Immature natural killer cell (primary cell): ENCODE results near the gene DTX3. TPM values are rescaled to one million over a fixed set of nuclear protein-coding genes. Genes with fewer than 3 reads are reported as not detected.
"Not testable (repeated sequence)": the region's sequence is repeated elsewhere in the genome, so short reads cannot be mapped to it uniquely, and the experiment has no call there.

Experiments
- DNase-seq, 3 donors: peaks; one replicate each; pipeline ENCODE4 v3.0.0; 2022; ENCODE audit warnings: mixed read lengths in 1 of 3
- H3K27ac Mint-ChIP-seq, 6 donors: one replicate each; pipeline ENCODE4 v1.8.0; 2020; ENCODE audit warnings: mixed read lengths in 6 of 6, mild to moderate bottlenecking in 5 of 6, inconsistent platforms in 4 of 6, moderate library complexity in 3 of 6
- H3K27me3 Mint-ChIP-seq, 3 donors: one replicate each; pipeline ENCODE4 v1.8.0; 2020 to 2021; ENCODE audit warnings: low read depth in 3 of 3, mild to moderate bottlenecking in 3 of 3, mixed read lengths in 3 of 3, moderate library complexity in 3 of 3, inconsistent platforms in 1 of 3
- H3K36me3 Mint-ChIP-seq, 3 donors: one replicate each; pipeline ENCODE4 v1.8.0; 2020; ENCODE audit warnings: mixed read lengths in 3 of 3, inconsistent platforms in 2 of 3, mild to moderate bottlenecking in 2 of 3
- H3K4me1 Mint-ChIP-seq, 2 donors: one replicate each; pipeline ENCODE4 v1.8.0; 2020; ENCODE audit warnings: inconsistent platforms in 2 of 2, mild to moderate bottlenecking in 2 of 2, mixed read lengths in 2 of 2, moderate library complexity in 1 of 2
- H3K4me3 Mint-ChIP-seq, 5 donors: one replicate each; pipeline ENCODE4 v1.8.0; 2020; ENCODE audit warnings: mild to moderate bottlenecking in 5 of 5, mixed read lengths in 5 of 5, inconsistent platforms in 3 of 5, moderate library complexity in 3 of 5
- H3K9me3 Mint-ChIP-seq, 6 donors: one replicate each; pipeline ENCODE4 v1.8.0; 2020; ENCODE audit warnings: mild to moderate bottlenecking in 6 of 6, mixed read lengths in 6 of 6, inconsistent platforms in 4 of 6, moderate library complexity in 3 of 6
- polyA plus RNA-seq, 3 donors: library from polyadenylated mRNA; unstranded; fragments of 300-500 nt; fragmentation: Illumina TruSeq; gene quantifications; one replicate each; pipeline ENCODE4 v1.2.3, GENCODE V29; 2021

Gene DTX3
- polyA plus RNA-seq, 3 donors from 2014 or later = 8.1 to 20.2 (median 9.5) TPM

GRCh38 chr12:57614178-57614947 lies 9.7 kb downstream of the DTX3 start:
- DNase-seq = no peak
- Mint-ChIP-seq H3K4me1 (peaks cover 12 to 17% of the 10 kb centered on the region in 2 donors), H3K36me3 (no peaks in the 10 kb centered on the region), H3K27ac (no peak overlapping the region), H3K4me3 (no peak overlapping the region), H3K9me3 (no peaks in the 10 kb centered on the region), H3K27me3 (peaks cover 9 to 20% (median 16%) of the 10 kb centered on the region in 3 donors)

DNA sequence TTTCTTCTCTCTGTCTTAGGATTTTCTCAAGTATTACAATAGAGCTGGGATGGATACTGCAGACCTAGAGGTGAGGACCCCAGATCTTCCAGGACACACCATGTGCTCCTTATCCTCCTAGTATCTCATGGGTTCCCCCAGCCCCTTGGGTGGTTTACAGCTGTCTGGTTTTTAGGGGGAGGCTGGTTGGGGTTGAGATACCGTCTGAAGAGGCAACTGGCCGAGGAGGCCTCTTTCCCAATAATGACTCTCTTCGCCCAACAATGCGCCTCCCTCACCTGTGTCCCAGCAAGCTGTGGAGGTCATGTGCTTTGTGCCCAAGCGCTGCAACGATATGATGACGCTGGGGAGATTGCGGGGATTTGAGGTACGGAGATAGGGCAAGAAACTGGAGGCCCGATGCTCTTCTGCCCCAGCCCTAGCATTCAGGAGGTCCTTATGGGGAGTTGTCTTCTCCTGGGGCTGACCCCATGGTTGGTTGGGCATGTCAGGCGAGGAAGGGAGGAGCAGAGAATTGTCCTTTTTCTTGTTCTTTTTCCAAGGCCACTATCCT lies 10.4 kb downstream of the DTX3 start:
- Mint-ChIP-seq H3K27ac (peak overlapping the region in 1 of 6 donors; percentile 22), H3K27me3 (peaks cover 9 to 18% (median 17%) of the 10 kb centered on the region in 3 donors), H3K36me3 (no peaks in the 10 kb centered on the region), H3K9me3 (no peaks in the 10 kb centered on the region), H3K4me3 (no peak overlapping the region), H3K4me1 (peaks cover 15 to 20% of the 10 kb centered on the region in 2 donors)
- DNase-seq = no peak

GRCh38 chr12:57615637-57616036 lies 11.0 kb downstream of the DTX3 start:
- Mint-ChIP-seq H3K4me1 (peaks cover 15 to 21% of the 10 kb centered on the region in 2 donors), H3K4me3 (no peak overlapping the region), H3K9me3 (no peaks in the 10 kb centered on the region), H3K27me3 (peaks cover 12 to 21% (median 19%) of the 10 kb centered on the region in 3 donors), H3K36me3 (no peaks in the 10 kb centered on the region), H3K27ac (no peak overlapping the region)
- DNase-seq = no peak

DNA sequence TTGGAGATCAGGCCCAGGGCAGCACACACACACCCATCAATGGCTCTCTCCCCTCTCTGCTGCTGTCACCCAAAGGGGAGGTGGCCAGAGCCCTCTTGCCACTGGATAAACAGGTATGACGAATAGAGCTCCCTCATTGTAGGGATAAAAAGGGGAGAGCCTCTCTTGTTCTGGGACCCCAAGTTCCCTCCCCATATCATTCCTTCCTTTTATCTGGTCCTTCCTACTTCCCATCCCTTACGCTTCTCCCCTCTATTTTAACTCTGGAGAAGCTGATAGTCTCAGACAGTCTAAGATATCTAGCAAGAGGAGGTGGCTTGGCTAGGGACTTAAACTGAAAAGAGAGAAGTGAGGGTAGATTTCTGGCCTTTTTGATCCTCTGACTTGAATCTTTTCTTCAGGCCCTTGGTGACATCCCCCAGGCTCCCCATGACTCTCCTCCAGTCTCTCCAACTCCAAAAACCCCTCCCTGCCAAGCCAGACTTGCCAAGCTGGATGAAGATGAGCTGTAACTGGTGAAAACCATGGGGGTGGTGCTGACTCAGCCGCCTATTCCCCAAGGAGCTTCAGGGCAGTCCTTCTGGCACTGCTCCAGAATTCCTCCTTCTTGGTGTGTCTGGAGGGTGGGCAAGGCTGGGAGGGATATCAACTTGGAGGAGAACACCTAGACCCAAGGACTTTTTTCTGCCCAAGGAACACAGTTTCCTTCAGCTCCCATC lies 11.9 kb downstream of the DTX3 start:
- H3K4me1 Mint-ChIP-seq = peaks cover 23 to 27% of the 10 kb centered on the region in 2 donors

DNA sequence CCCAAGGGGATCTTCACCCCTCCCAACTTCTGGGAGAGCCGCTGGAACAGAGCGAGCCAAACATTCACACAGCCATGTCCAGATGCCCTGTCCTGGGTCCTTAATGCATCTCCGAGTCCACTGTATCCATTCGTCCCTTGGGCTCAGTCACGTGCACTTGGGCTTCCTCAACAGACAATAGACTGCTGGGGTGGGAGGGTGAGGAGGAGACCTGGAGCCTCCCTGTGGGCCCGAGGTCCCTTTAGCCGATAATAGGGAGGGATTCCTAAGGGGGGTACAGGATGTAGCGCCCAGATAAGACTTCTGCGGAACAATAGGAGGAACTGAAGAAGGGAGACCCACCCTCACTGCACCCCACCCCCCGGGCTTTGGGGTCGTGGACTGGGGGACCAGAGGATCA lies 13.3 kb downstream of the DTX3 start:
- H3K4me3 Mint-ChIP-seq = no peak overlapping the region
- peaks cover 24 to 34% (median 31%) of the 10 kb centered on the region in 3 donors for H3K27me3 Mint-ChIP-seq
- no peak for DNase-seq
- peaks cover 30 to 33% of the 10 kb centered on the region in 2 donors for H3K4me1 Mint-ChIP-seq
- H3K9me3 Mint-ChIP-seq = no peaks in the 10 kb centered on the region
- H3K36me3 Mint-ChIP-seq = no peaks in the 10 kb centered on the region
- H3K27ac Mint-ChIP-seq = no peak overlapping the region

More for the DNA sequence above, 11.9 kb downstream of the DTX3 start:
- DNase-seq = no peak
- Mint-ChIP-seq H3K9me3 (no peaks in the 10 kb centered on the region), H3K4me3 (no peak overlapping the region), H3K36me3 (no peaks in the 10 kb centered on the region), H3K27ac (no peak overlapping the region), H3K27me3 (peaks cover 18 to 26% (median 24%) of the 10 kb centered on the region in 3 donors)

GRCh38 chr12:57618431-57618830 lies 13.8 kb downstream of the DTX3 start:
- not testable (repeated sequence) for H3K4me3 Mint-ChIP-seq, DNase-seq, H3K27ac Mint-ChIP-seq, H3K36me3 Mint-ChIP-seq, H3K9me3 Mint-ChIP-seq
- peaks cover 30 to 33% of the 10 kb centered on the region in 2 donors for H3K4me1 Mint-ChIP-seq
- peaks cover 27 to 34% (median 34%) of the 10 kb centered on the region in 3 donors for H3K27me3 Mint-ChIP-seq

- H3K4me3 Mint-ChIP-seq = peak overlapping the region; percentile 49 to 77 (median 60)
- H3K4me1 Mint-ChIP-seq = peaks cover 30 to 33% of the 10 kb centered on the region in 2 donors
- no peak overlapping the region for H3K27ac Mint-ChIP-seq
- no peaks in the 10 kb centered on the region for H3K9me3 Mint-ChIP-seq
- H3K27me3 Mint-ChIP-seq = peaks cover 28 to 36% (median 34%) of the 10 kb centered on the region in 3 donors
- H3K36me3 Mint-ChIP-seq = peaks cover 0 to under 1% (median 0%) of the 10 kb centered on the region in 3 donors
- DNase-seq = no peak
Observed at GRCh38 chr12:57618966-57619433, 14.4 kb downstream of the DTX3 start.

GRCh38 chr12:57619434-57620244 lies 15.0 kb downstream of the DTX3 start:
- Mint-ChIP-seq H3K9me3 (no peaks in the 10 kb centered on the region), H3K36me3 (peaks cover 0 to 4% (median 0%) of the 10 kb centered on the region in 3 donors), H3K4me1 (peaks cover 30 to 33% of the 10 kb centered on the region in 2 donors), H3K27ac (no peak overlapping the region), H3K27me3 (peaks cover 33 to 42% (median 33%) of the 10 kb centered on the region in 3 donors), H3K4me3 (peak overlapping the region in 4 of 5 donors; percentile 59 to 88 (median 68))
- DNase-seq = no peak

DNA sequence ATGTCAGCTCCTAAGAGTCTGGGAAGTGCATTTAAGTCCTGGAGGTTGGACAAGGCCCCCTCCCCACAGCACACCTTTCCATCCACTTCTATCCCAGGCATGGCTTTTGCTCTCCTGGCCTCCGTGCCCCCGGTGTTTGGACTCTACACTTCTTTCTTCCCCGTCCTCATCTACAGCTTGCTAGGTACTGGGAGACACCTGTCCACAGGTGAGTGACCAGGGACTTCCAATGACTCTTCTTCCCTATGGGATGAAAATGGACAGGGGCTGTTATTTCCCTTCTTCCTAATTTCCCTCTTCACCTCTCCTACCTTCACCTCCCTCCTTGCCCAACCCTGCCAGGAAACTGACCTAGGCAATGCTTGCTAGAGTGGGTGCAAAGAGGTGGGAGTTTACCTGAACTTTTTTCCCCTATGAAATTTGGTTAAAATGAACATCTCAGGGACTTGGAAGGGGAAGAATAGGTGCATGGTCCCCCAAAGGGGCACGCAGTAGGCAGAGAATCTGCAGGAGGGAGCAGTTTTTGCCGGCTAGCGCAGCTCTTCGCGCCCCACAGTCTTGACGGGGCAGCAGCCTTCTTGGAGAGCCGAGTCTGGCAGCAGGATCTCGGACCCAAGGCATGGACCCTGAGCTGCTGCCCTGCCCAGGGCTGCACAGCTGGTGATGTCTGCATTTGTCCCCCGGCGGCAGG lies 15.8 kb downstream of the DTX3 start:
- peaks cover 0 to 4% (median 0%) of the 10 kb centered on the region in 3 donors for H3K36me3 Mint-ChIP-seq
- H3K27ac Mint-ChIP-seq = peak overlapping the region in 2 of 6 donors; percentile 4 to 8
- peaks cover 30 to 33% of the 10 kb centered on the region in 2 donors for H3K4me1 Mint-ChIP-seq
- H3K9me3 Mint-ChIP-seq = no peaks in the 10 kb centered on the region
- peaks cover 33 to 50% (median 37%) of the 10 kb centered on the region in 3 donors for H3K27me3 Mint-ChIP-seq
- H3K4me3 Mint-ChIP-seq = peak overlapping the region; percentile 66 to 88 (median 83)
- DNase-seq = no peak

GRCh38 chr12:57620936-57621496 lies 16.4 kb downstream of the DTX3 start:
- H3K27me3 Mint-ChIP-seq = peaks cover 35 to 52% (median 42%) of the 10 kb centered on the region in 3 donors
- no peaks in the 10 kb centered on the region for H3K9me3 Mint-ChIP-seq
- H3K4me1 Mint-ChIP-seq = peaks cover 30 to 33% of the 10 kb centered on the region in 2 donors

DNA sequence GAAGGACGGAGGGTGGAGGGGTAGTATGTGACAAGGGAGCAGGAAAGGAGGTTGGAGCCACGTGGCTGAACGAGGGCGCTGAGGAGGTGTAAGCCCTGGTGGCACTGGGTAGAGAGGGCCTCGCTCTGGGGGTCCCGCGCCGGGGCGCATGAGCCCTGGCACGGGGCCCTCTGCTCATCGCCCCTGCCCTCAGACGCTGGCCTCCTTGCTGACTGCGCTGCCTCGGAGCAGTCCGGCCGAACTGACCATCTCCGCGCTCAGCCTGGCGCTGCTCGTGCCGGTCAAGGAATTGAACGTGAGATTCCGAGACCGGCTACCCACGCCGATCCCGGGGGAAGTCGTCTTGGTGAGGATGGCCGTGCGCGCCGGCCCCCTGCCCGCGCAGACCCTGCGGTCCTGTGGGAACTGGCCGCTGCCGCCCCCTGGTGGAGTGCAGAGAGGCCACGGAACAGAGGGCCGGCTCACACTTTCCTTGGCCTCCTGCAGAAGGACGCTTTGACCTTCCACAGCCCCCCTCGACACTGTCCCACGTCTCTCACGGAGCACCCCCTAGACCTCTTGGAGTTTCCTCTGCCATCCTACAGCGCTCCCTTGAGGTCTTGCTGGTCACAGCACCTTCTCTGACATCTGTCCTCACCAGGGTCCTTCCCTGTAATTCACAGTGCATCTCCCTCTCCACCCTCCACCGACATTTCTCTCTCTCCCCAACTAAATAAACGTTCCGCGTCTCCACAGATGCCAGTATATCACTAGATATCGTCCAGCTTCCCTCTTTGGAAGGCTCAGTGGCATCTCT lies 17.1 kb downstream of the DTX3 start:
- peaks cover 0 to 4% (median 0%) of the 10 kb centered on the region in 3 donors for H3K36me3 Mint-ChIP-seq
- DNase-seq = peak; percentile 59 to 61 (median 60)
- peak overlapping the region in 2 of 6 donors; percentile 8 to 62 for H3K27ac Mint-ChIP-seq
- H3K27me3 Mint-ChIP-seq = peaks cover 41 to 55% (median 45%) of the 10 kb centered on the region in 3 donors
- peak overlapping the region; percentile 66 to 88 (median 83) for H3K4me3 Mint-ChIP-seq
- no peaks in the 10 kb centered on the region for H3K9me3 Mint-ChIP-seq
- peaks cover 30 to 33% of the 10 kb centered on the region in 2 donors for H3K4me1 Mint-ChIP-seq

More at GRCh38 chr12:57620936-57621496, 16.4 kb downstream of the DTX3 start:
- peak overlapping the region; percentile 66 to 88 (median 83) for H3K4me3 Mint-ChIP-seq
- peak overlapping the region in 1 of 6 donors; percentile 8 for H3K27ac Mint-ChIP-seq
- no peak for DNase-seq
- peaks cover 0 to 4% (median 0%) of the 10 kb centered on the region in 3 donors for H3K36me3 Mint-ChIP-seq
